Measurements from ENCODE around the gene GNG12.
A peak's percentile ranks its signal among the peaks of the same experiment; 100 is the strongest.

The GNG12 gene

GRCh38 chr1:67785847-67786753 is 47.2 kb downstream of the GNG12 start:
- no peak for DNase-seq (ENCODE audit: low read depth)

GRCh38 chr1:67784545-67785186 is 48.6 kb downstream of the GNG12 start:
- DNase-seq (ENCODE audit: low read depth): no peak

DNA sequence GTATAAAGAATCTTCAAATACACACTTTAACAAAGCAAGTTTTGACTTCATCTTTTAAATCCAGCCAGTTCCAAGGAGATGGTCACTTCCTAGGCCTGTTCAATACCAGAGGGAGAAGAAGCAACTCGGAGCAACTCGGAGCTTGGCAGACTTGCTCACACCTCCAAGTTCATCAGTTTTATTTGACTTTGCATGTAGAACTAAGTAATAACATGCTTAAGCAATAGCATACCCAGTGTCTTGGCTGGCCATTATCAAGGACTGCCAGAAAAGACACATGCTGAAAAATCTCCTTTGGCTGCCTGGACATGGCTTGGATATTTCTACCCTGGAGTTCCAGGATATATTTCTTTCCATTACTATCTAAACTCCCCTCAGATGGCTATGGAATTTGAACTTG is 52.6 kb downstream of the GNG12 start:
- no peak for DNase-seq (ENCODE audit: low read depth)

- DNase-seq (ENCODE audit: low read depth): no peak
Measured at GRCh38 chr1:67777440-67777839, 55.8 kb downstream of the GNG12 start.

GRCh38 chr1:67777016-67777415 is 56.3 kb downstream of the GNG12 start:
- no peak for DNase-seq (ENCODE audit: low read depth)

GRCh38 chr1:67773462-67773861 is 59.8 kb downstream of the GNG12 start:
- DNase-seq (ENCODE audit: low read depth): no peak

DNA sequence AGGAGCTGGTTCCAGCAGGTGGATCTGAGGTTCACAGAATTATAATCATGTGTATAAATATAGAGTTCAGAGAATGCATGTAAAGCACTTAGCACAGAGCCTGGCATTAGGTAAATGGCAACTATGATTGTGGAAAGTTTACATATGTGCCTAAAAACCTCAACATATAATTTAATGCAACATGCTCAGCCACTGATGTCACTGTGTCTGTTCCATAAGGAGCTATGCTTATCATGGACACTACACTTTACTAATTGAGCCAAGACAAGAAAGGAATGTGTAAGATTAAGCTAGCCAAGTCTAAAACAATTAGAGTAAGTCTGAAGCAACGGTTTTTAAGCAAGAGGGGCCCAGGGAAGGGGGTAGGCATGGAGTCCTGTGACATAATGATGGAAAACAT is 61.5 kb downstream of the GNG12 start:
- DNase-seq (ENCODE audit: low read depth): no peak

GRCh38 chr1:67771152-67771551 is 62.1 kb downstream of the GNG12 start:
- DNase-seq (ENCODE audit: low read depth): no peak

DNA sequence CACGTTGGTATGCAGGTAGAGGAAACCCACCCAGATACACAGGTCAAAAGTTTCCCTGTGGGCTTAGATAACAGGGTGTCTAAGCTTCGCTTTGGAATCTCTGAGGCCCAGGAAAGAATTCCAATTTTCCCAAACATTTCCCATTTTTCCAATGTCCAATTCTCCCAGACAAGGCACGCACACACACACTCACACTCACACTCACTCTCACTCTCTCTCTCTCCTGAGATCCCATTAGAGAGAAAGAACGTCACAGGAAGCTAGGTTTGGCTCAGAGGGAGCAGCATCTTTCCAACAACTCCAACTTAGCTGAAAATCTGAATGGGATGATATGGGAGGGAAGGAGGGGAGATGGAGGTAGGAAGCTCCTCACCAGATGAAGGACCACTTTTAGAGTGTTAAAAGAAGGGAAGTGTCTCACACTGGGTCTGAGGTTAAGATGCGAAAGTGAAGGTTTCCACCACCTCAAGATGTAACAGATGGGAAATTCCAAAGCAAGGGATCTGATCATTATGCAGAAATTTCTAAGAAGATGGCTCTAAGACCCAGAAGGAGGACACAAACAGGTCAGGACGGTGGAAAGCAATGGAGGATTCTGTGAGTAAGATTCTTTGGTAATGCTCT is 63.5 kb downstream of the GNG12 start:
- DNase-seq (ENCODE audit: low read depth): no peak

GRCh38 chr1:67768480-67768879 is 64.8 kb downstream of the GNG12 start:
- DNase-seq (ENCODE audit: low read depth): no peak

DNA sequence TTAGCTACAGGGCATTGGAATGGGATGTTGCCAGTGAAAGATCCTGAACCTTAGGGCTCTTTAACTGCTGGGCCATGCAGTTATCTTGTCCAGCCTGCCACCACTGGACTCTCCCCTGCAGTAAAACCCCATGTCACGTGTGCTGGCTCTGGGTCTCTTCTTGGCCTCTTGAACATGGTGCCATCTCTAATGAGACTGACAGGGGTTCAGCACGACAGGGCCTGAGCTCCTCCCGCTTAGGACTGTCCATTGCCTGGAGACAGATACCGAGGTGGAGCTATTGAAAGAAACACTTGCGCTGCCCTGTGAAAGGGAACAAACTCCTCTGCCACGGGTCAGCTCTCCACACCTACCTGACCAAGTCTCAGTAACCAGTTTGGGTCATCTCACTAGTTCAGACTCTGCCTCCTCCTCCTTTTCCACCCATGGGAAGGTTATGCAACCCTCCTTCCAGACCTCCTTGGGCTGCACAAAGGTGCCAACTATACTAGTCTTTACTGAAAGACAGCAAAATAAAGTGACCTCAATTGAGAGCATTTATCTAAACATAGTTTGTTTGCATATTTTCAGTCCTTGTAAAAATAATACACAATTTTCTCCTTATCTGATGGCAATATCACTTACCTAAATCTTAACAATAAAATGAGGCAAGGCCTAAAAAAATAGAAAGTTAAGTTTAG is 66.0 kb downstream of the GNG12 start:
- DNase-seq (ENCODE audit: low read depth): no peak

GRCh38 chr1:67766141-67766978 is 66.9 kb downstream of the GNG12 start:
- DNase-seq (ENCODE audit: low read depth): peak; percentile 9

GRCh38 chr1:67764633-67765032 is 68.6 kb downstream of the GNG12 start:
- DNase-seq (ENCODE audit: low read depth): no peak

DNA sequence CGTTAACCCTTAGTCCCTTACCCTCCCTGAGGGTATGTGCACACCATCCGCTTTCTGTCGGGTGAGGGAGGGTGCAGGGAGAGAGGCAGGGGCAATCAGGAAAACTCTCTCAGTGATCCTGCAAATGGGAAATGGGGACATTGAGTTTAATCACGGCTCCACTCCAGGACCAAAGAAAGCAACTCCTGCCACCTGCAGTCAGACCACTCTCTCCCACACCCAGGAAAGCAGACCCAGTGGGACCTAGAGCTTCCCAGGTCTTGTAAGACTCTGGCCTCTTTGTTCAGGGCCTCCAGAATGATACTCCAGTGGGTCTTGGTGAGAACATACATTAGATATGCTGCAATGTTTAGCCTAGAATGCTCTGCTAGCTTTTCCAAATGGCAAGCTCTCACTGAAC is 71.5 kb downstream of the GNG12 start:
- no peak for DNase-seq (ENCODE audit: low read depth)

DNA sequence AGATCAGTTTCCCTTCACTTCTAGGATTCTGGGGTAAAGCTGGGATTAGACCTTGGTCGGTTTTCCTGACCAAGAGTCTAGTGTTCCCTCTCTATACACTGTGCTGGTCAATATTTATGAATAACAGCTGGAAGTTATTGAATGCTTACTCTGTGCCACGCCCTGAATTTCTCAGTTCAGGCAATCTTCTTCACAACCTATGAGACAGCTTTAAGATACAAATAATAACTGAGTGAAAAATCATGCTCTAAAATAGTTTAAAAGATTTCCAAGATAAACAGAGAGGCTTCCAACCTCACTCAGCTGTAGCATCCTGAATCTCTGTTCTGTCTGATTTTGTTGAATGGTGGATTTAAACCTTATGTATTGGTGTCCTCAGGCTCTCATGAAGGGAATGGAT is 72.2 kb downstream of the GNG12 start:
- no peak for DNase-seq (ENCODE audit: low read depth)

- no peak for DNase-seq (ENCODE audit: low read depth)
Measured at GRCh38 chr1:67760030-67760821, 73.0 kb downstream of the GNG12 start.

GRCh38 chr1:67759692-67760029 is 73.6 kb downstream of the GNG12 start:
- DNase-seq (ENCODE audit: low read depth): no peak

DNA sequence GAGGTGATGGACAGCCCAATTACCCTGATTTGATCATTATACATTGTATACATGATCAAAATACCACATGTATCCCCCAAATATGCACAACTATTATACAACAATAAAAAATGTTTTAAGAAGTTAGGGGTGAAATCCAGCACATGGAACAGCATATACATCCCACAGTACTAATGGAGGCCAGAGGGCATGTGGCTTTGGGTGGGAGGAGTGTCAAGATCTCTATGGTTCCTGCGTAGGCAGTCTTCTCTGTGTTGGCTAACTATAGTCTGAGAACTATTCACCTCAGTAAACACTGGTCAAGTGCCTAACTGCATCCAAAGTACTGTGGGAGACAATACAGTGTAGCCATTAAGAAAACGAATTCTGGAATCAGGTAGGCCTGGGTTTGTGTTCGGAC is 74.2 kb downstream of the GNG12 start:
- DNase-seq (ENCODE audit: low read depth): no peak

- no peak for DNase-seq (ENCODE audit: low read depth)
Measured at GRCh38 chr1:67755619-67756018, 77.6 kb downstream of the GNG12 start.

- DNase-seq (ENCODE audit: low read depth): no peak
Measured at GRCh38 chr1:67755160-67755559, 78.1 kb downstream of the GNG12 start.

DNA sequence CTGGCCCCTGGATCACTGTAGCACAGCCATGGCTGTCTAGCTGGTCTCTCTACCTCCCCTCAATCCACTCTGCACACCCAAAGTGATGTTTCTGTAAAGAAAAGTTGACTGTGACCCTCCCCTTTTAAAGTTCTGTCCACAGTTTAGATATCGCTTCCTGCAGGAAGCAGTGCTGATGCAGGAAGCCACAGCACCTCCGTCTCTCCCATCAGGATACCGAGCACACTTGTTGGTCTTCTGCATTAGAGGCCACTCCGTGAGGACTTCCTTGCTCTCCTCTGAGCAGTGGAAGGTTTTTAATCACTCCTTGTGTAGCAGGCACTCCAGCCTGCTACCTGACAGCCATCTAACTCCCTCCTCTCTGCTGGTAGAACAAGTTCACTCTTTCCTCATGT is 78.7 kb downstream of the GNG12 start:
- DNase-seq (ENCODE audit: low read depth): peak; percentile 46
